ENCODE measurements around the gene PAK1.

DNA sequence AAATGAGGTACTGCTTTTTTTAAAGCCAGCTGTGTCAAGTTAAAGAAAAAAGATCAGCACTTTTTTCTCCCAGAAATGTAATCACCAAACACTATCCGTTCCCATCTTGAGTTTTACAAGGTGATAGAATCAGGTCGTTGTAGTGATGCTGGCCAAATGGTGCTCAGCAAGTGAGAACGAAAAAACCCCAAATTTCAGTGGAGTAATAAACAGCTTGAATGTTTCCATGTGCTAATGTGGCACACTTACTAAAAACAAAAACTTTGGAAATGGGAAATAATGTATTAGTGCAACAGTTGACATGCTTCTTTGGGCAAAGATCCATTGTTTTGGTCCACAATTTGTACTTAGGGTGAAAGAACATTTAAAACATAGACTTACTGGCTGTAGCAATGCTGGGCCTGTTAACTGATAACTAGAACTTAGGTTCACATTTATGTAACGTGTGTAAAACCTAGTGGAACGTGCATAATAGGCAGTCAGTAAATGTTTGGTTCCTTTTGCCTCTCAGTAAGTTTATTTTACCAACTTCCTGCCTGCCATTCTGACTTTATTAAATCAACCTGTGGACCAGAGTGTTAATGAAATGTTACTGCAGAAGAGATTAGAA is 157.1 kb downstream of the PAK1 start:
- TF ChIP-seq, protein P1, sequence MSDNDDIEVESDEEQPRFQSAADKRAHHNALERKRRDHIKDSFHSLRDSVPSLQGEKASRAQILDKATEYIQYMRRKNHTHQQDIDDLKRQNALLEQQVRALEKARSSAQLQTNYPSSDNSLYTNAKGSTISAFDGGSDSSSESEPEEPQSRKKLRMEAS (IDR thresholded peaks at IDR 0.05; ENCODE audit: insufficient read depth, insufficient read length) = no peak
- TF ChIP-seq POLR2A (IDR thresholded peaks at IDR 0.05; ENCODE audit: low read depth, low read length) (no peak), GATA2 (IDR thresholded peaks at IDR 0.05; ENCODE audit: insufficient read depth, insufficient read length, low read depth, low read length) (no peak), EZH2 (IDR thresholded peaks at IDR 0.05; ENCODE audit: borderline replicate concordance, low read depth, low read length, severe bottlenecking) (no peak), POLR2AphosphoS5 (IDR thresholded peaks at IDR 0.05; ENCODE audit: insufficient read depth, low read depth, low read length) (no peak), MYC (IDR thresholded peaks at IDR 0.05; ENCODE audit: low read depth, low read length) (no peak), JUN (IDR thresholded peaks at IDR 0.05; ENCODE audit: borderline replicate concordance, insufficient read depth, insufficient read length, low read depth) (no peak), FOS (IDR thresholded peaks at IDR 0.05; ENCODE audit: borderline replicate concordance, insufficient read depth, low read length) (no peak)
- TF ChIP-seq, protein P2, sequence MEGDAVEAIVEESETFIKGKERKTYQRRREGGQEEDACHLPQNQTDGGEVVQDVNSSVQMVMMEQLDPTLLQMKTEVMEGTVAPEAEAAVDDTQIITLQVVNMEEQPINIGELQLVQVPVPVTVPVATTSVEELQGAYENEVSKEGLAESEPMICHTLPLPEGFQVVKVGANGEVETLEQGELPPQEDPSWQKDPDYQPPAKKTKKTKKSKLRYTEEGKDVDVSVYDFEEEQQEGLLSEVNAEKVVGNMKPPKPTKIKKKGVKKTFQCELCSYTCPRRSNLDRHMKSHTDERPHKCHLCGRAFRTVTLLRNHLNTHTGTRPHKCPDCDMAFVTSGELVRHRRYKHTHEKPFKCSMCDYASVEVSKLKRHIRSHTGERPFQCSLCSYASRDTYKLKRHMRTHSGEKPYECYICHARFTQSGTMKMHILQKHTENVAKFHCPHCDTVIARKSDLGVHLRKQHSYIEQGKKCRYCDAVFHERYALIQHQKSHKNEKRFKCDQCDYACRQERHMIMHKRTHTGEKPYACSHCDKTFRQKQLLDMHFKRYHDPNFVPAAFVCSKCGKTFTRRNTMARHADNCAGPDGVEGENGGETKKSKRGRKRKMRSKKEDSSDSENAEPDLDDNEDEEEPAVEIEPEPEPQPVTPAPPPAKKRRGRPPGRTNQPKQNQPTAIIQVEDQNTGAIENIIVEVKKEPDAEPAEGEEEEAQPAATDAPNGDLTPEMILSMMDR (IDR thresholded peaks at IDR 0.05; ENCODE audit: extremely low read depth in 1 of 2, insufficient read depth in 1 of 2, low read depth in 1 of 2, low read length in 2 of 2) = no peak

All from endothelial cell of umbilical vein (primary cell).